GM13976 (cell line): Measurements from ENCODE around the gene RGPD3.
"Not testable (repeated sequence)": the region's sequence is repeated elsewhere in the genome, so short reads cannot be mapped to it uniquely, and the experiment has no call there.

Experiments used
- DNase-seq: peaks from one replicate; pipeline ENCODE4 v3.0.0; 2012; ENCODE audit warnings: low spot score
- in situ Hi-C: fragments of 300-500 bp; cut with MboI; formaldehyde crosslinking; loops from one replicate; pipeline ENCODE4 v1.12.0; 2022; ENCODE audit warnings: low sequenced_read_pairs, mixed read lengths, inconsistent platforms; ENCODE audit not compliant: unreplicated experiment
- TF ChIP-seq, protein P1 (sequence below): IDR thresholded peaks from 2 replicates; pipeline ENCODE4 v1.5.1; 2012; ENCODE audit warnings: borderline replicate concordance, mild to moderate bottlenecking; ENCODE audit not compliant: insufficient read depth; ENCODE audit errors: extremely low read depth, missing control alignments, control extremely low read depth

Gene RGPD3

GRCh38 chr2:106369182-106369581, 99.0 kb downstream of the RGPD3 start:
- in situ Hi-C loops, DNase-seq: not testable (repeated sequence)

DNA sequence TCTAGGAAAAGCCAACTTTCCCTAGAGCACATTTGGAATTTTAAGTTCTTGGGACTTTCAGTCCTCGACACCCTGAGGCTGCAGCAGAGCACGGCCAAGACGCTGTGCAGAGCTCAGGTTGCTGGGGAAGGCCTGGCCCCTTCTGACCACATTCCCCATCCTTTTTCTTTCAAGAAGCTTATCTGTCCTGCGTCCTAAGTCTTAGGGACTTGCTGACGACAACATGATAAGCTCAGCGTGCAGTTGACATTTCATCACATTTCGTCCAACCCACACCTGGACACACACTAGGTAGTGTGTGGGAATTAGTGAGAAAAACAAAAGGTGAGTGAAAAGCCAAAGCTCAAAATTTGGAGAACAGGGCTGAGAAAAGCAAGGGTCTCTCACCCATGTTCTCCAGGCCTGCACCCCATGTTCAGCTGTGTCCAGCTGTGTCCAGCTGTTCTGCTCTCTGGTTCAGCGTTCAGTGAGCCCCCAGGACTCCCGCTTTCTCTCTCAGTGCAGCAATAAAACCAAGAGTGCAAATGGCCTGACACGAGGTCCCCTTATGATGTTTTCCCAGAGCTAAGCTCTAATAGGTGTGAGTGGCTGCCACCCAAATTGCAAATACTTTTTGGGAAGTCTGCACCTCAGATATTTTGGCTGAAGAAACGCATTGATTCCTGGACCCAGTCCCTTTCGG, 101.9 kb downstream of the RGPD3 start:
- TF ChIP-seq, protein P1, sequence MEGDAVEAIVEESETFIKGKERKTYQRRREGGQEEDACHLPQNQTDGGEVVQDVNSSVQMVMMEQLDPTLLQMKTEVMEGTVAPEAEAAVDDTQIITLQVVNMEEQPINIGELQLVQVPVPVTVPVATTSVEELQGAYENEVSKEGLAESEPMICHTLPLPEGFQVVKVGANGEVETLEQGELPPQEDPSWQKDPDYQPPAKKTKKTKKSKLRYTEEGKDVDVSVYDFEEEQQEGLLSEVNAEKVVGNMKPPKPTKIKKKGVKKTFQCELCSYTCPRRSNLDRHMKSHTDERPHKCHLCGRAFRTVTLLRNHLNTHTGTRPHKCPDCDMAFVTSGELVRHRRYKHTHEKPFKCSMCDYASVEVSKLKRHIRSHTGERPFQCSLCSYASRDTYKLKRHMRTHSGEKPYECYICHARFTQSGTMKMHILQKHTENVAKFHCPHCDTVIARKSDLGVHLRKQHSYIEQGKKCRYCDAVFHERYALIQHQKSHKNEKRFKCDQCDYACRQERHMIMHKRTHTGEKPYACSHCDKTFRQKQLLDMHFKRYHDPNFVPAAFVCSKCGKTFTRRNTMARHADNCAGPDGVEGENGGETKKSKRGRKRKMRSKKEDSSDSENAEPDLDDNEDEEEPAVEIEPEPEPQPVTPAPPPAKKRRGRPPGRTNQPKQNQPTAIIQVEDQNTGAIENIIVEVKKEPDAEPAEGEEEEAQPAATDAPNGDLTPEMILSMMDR, result no peak
- DNase-seq, result no peak
- in situ Hi-C loops, result no loop called here

DNA sequence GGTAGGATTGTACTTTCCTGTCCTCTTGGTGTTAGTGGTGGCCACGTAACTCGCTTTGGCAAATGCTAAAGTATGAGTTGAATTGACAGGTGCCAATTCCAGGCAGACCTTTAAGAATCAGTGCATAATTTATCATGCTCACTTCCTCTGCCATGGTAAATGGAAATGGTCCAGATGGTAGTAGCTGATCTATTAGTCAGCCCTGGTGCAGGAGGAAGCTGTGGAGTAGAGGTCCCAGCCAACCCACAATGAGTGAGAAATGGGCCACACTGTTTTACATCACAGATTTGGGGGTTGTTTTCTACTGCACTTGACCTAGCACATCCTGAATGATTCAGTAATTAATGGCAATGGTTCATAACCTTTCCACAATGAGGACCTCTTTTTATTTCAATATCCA, 104.4 kb downstream of the RGPD3 start:
- TF ChIP-seq, protein P1, result no peak

GRCh38 chr2:106362789-106363188, 105.4 kb downstream of the RGPD3 start:
- DNase-seq, result no peak
- in situ Hi-C loops, result no loop called here
- TF ChIP-seq, protein P1, result no peak

More for the DNA sequence above, 104.4 kb downstream of the RGPD3 start:
- in situ Hi-C loops, result no loop called here
- DNase-seq, result no peak

- TF ChIP-seq, protein P1, result no peak
- in situ Hi-C loops, result no loop called here
- DNase-seq, result no peak
Observed at GRCh38 chr2:106359512-106359911, 108.7 kb downstream of the RGPD3 start.

DNA sequence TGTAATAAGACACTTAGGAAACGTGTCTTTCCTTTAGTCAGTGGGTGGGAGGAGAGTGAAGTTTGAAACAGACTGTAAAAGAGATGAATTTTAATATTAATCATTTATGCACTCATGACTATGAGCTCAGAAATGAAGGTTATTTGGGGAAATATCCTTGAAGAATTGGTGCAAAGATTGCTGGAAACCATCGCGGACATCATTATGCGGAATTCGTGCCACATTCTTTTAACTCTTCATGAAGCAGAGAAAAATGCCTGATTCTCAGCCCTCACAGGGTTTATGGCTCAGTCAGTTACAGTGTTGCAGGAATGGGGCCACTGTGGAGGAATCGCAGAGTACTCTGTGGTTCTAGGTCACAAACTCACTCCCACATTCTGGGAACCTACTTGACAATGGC, 109.7 kb downstream of the RGPD3 start:
- TF ChIP-seq, protein P1, result no peak
- in situ Hi-C loops, result no loop called here

GRCh38 chr2:106358081-106358480, 110.1 kb downstream of the RGPD3 start:
- DNase-seq, result no peak
- in situ Hi-C loops, result no loop called here
- TF ChIP-seq, protein P1, result no peak

More for the DNA sequence above, 109.7 kb downstream of the RGPD3 start:
- no peak for DNase-seq
